ENCODE results near the gene IL1RL2.

IL1RL2 gene

DNA sequence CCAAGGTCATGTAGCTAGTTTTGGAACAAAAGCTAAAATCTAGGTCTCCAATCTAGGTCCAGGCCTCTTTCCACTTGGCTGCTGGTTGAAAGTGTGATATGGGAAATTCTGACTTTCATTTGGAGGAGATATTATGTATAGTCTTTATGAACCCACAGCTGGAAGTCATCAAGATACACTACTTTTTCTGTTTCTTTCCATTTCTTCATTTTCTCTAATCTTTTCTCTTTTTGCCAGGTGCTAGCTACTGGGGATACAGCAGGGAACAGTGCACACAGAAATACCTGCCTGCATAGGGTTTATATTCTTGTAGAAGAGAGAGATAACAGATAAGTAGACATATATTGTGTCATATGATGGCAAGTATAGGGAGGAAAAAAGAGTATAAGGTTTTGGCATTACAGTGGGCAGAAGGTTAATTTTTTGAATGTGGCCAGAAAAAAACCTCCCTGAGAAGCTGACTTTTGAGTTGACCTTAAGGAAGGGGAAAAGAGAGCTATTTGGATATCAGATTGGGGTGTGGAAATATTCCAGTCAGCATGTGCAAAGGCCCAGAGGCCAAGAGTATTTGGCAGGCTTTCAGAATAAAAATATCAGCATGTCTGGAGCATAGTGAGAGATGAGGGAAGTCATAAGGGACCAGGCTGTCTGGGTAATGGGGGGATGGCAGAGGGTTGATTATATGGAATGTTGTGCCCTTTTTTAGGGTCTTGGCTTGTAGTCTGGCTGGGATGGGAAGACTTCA is 28.6 kb upstream of the IL1RL2 start:
- no peak for DNase-seq

- DNase-seq: no peak
These were observed 27.5 kb upstream of the IL1RL2 start for GRCh38 chr2:102159295-102159694.

- DNase-seq: peak in 1 of 14 donors; percentile 5
These were observed 20.5 kb upstream of the IL1RL2 start for GRCh38 chr2:102166189-102166845.

- no peak for DNase-seq
These were observed 18.6 kb upstream of the IL1RL2 start for GRCh38 chr2:102168026-102168771.

DNA sequence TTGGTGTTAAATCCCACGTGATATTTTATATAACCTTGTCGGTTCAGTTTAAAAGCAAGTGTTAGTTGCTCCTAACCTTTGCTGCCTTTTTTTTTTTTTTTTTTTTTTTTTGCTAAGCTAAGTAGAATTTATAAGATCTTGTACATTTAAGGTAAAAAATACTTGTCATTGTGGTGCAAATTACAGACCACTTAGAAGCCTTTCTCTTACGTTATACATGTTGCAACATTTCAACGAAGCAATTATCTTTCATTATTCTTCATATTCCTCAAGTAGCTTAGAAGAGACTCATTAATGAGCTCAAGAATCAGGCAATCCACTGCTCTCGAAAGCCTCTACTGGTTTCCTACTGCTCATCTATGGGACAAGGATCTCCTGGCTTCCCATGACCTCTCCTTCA is 14.9 kb upstream of the IL1RL2 start:
- no peak for DNase-seq

DNA sequence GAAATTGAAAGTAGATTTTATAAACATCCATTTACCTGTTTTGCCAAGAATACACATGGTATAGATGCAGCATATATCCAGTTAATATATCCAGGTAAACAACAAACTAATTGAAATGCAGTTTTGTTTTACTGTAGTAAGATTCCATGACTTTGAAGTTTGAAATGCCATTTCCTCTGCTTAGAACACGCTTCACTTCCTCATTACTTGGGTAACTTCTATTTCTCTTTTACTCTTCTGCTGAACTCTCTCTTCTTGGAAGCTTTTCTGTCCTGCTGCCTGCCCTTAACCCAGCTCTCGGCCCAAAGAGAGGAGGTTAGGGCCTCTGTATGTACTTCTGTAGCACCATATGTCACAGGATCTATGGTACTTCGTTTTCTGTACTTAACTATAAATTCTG is 14.1 kb upstream of the IL1RL2 start:
- no peak for DNase-seq

GRCh38 chr2:102176172-102176571 is 10.7 kb upstream of the IL1RL2 start:
- no peak for DNase-seq

DNA sequence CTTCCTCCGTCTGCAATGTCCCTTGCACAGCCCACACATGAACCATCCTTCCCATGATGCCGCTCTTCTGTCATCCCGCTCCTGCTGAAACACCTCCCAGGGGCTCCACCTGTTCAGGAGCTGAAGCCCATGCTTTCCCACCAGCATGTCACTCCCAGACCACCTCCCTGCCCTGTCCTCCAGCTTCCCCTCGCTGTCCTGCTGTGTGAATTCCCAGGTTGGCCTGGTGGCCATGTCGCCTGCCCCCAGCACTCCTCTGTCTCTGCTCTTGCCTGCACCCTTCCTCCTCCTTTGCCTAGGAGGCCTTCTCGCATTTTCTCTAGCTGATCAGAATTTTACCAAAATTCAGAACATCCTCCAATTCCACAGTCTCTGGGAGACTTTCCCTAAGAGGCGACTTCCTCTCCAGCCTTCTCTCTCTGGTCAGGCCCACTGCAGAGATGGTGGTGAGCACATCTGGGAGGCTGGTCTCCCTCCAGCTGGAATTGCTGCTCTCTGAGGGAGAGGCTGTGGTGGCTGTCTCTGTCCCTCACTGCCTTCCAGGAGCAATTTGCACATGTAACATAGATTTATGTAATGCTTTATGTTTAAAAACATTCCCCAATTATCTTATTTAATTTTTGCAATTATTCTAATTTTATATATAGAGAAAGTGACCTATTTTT is 8.9 kb upstream of the IL1RL2 start:
- DNase-seq: no peak

DNA sequence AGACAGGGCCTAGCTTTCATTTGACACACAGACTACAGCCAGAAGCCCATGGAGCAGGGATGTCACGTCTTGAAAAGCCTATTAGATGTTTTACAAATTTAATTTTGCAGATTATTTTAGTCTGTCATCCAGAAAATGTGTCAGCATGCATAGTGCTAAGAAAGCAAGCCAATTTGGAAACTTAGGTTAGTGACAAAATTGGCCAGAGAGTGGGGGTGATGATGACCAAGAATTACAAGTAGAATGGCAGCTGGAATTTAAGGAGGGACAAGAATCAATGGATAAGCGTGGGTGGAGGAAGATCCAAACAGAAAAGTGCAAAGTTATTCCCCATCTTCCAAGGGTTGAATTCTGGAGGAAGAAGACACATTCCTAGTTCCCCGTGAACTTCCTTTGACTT is 7.8 kb upstream of the IL1RL2 start:
- no peak for DNase-seq

- DNase-seq: no peak
These were observed 6.8 kb upstream of the IL1RL2 start for GRCh38 chr2:102179788-102180686.

DNA sequence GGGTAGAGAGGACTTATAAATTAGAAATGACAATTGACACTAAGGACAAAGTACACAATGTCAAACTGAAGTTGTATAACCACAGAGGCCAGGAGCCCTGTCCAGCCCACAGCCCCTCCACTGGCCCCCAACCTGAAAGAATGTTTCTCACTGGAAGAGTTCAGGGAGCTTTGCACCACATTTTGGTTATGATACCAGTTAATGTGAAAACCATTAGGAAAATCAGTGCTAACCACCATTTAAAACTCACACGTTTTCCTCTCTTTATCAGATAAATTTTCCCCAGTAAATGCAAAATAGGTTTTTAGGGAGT is 6.2 kb upstream of the IL1RL2 start:
- no peak for DNase-seq

DNA sequence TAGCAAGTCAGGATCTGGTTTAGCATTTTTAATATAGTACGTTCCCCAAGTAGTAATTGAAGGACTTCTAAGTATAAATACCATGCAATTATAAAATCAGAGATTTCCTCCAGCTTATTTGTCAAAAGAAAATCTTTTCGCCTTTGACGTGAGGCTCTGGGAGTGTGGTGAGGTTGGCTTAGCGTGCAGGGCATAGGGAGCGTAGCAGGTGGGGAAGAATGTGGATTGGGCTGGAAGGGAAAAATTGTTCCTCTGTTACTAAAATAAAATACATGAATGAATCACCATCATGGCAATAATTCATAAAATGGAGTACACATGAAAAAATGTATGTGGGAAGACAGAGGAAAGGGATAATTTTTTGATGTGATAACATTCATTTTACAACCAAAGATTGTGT is 5.4 kb upstream of the IL1RL2 start:
- DNase-seq: no peak

GRCh38 chr2:102181919-102182635 is 4.7 kb upstream of the IL1RL2 start:
- no peak for DNase-seq

GRCh38 chr2:102184018-102184417 is 2.8 kb upstream of the IL1RL2 start:
- no peak for DNase-seq

DNA sequence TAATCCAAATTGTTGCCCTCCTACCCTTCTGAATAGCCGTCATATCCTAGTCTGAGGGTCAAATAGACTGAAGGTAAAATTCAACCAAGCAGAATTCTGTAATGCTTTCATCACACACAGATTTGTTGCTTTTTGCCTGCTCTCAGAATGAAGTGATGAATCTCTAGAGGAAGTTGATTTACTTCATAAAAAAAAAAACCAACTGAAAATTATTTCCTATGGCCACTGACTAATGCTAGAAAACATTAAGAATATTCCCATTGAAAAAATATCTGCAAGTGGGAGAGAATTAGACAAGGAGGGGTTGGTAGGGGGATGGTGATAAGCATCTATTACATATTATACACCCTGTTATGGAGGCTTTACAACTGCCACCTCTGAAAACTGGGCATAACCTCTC is 2.3 kb upstream of the IL1RL2 start:
- DNase-seq: no peak

- no peak for DNase-seq
These were observed 1.5 kb upstream of the IL1RL2 start for GRCh38 chr2:102185347-102185746.

DNA sequence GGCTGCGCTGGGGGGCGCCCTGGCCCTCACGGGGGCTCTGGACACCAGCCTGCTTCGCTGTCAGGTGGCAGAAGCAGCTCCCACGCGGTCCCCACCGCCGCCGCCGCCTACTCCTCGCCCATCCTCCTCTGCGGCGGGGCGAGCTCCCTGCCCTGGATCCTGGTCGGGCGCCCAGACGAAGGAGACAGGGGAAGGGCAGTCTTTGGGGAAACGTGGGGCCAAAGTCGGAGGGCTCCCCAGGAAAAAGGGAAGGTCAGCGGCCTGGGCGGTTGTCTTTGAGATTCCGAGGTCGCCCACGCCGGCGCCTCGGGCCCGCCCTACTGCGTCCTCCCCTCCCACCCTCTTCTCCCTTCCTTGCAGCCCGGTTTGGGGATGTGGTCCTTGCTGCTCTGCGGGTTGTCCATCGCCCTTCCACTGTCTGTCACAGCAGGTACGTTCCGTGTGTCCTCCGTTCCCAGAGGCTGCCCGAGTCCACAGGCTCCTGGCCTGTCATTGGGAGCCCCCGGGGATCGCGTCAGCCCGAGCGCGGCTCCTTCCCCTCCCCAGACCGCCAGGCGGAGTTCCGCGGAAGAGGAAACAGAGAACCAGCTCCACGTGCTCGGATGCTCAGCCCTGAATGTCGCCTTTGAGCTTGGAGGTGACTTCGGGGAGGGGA is 800 bp downstream of the IL1RL2 start:
- DNase-seq: peak in 7 of 14 donors; percentile 7 to 31 (median 19)

DNA sequence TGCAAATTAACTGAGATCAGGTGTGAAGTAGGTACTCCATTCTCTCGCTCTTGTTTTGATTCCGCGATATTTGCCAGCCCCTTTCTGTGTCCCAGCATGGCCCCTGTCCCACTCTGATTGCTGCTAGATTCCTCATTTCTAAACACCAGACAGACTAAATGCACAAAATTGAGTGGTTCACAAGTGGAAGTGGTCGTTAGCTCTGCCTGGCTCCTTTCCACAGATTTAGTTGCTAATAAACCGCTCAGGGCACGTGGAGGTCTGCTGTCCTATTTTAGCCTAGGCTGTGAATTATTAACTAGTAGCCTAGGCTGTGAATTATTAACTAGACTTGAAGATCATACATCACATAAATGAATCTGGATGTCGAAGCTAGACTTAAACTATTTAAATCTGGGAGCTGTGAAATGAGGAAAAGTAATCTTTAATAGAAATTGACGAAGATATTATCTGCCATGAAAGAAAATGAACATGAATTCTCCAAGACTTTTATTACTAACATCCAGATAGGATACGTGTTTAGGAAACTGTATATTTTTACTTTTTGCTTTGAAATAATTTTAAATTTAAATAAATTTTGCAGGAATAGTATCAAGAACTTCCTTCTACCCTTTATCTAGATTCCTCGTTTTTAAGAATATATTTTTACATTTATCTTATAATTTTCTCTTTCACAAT is 3.7 kb downstream of the IL1RL2 start:
- no peak for DNase-seq

GRCh38 chr2:102191501-102191900 is 4.7 kb downstream of the IL1RL2 start:
- no peak for DNase-seq

DNA sequence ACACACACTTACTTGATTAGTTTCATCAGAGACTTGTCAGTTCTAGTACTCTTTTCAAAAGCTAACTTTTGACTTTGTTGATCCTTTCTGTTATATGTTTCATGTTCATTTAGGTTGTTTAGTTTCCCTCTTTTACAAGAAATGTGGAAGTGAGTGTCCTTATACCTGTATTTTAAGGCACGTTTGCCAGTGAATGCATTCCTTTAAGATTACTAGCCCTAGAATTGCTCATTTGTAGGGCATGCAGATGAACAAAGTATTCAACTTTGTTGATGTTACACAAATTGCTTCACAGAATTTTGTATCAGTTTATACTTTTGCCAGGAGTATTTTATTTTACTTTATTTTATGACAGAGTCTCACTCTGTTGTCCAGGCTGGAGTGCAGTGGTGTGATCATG is 6.3 kb downstream of the IL1RL2 start:
- DNase-seq: no peak
